Measurements from ENCODE around the gene CLCN7.

DNA sequence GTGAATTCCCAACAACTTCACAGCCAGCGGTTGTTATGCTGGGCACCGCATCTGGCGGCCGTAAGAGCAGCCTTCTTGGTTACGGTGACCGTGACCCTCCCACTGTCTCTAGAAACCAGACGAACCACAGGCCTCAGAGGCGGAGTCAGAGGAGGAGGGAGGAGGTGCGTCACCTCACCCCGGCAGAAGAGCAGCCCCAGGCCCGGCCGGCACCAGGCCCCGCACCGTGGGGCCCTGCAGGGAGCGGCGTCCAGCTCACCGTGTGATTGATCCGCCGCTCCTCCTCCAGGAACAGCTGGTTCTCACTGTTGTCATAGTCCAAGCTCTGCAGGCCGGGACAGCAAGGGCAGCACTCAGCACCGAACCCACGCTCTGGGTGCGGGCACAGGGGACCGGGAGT, 13.7 kb downstream of the CLCN7 start:
- no peak for TF ChIP-seq ZFX (IDR thresholded peaks at IDR 0.05; ENCODE audit: borderline replicate concordance)
- TF ChIP-seq, protein P1, sequence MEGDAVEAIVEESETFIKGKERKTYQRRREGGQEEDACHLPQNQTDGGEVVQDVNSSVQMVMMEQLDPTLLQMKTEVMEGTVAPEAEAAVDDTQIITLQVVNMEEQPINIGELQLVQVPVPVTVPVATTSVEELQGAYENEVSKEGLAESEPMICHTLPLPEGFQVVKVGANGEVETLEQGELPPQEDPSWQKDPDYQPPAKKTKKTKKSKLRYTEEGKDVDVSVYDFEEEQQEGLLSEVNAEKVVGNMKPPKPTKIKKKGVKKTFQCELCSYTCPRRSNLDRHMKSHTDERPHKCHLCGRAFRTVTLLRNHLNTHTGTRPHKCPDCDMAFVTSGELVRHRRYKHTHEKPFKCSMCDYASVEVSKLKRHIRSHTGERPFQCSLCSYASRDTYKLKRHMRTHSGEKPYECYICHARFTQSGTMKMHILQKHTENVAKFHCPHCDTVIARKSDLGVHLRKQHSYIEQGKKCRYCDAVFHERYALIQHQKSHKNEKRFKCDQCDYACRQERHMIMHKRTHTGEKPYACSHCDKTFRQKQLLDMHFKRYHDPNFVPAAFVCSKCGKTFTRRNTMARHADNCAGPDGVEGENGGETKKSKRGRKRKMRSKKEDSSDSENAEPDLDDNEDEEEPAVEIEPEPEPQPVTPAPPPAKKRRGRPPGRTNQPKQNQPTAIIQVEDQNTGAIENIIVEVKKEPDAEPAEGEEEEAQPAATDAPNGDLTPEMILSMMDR (IDR thresholded peaks at IDR 0.05) = no peak
